H54 (cell line): ENCODE data around the gene TMEM181.

ENCODE experiments used
- DNase-seq: peaks from one replicate; pipeline ENCODE4 v3.0.0; 2011; ENCODE audit warnings: low spot score, mixed read lengths; ENCODE audit not compliant: insufficient read length
- FAIRE-seq: peaks from 3 replicates; lab custom pipeline; 2011; peaks lifted over from hg19 to GRCh38; lab: Jason Lieb, UNC
- POLR2A ChIP-seq: IDR thresholded peaks from 2 replicates; pipeline ENCODE4 v1.6.1; 2011; ENCODE audit warnings: low read depth, mild to moderate bottlenecking, low read length

The TMEM181 gene

DNA sequence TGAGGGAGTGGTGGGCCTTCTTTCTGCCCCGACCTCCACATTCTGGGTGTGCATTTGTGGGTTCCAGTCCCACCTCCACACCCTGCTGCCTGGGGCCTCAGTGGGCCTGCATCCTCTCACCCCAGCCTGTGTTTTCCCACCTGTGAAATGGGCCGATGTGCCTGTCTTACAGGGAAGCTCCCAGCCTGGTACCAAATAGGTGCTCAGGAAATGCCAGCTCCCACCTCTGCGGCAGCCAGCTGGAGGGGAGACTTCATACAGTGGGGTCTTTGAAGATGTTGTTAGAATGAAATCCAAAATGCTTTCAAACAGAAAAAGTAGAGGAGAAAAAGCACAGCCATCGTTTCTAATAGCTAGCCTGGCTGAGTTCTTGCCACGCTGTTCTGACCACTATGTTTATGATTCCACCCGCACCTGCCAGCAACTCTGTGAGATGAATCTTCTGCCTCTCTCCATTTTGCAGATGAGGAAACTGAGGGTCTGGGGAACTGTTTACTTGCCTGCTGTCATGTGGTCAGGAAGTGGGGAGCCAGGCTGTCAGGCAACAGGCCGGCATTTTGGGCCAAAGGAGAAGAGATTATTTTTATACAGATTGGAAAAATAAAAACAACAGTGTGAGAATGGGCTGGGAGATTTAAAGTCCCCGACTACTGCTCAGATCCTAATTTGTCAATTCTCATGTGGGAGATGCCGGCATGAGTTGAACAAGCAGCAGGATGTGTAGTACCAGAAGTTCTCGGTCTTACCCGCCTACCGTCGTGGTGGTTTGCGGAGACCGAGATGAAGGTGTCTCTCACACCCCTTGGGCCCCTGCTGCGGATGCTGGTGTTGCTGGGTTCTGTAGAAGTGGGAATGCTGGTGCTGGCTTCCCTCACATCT is 4.6 kb downstream of the TMEM181 start:
- DNase-seq, result no peak
- no peak for TF ChIP-seq POLR2A
- no peak for FAIRE-seq

DNA sequence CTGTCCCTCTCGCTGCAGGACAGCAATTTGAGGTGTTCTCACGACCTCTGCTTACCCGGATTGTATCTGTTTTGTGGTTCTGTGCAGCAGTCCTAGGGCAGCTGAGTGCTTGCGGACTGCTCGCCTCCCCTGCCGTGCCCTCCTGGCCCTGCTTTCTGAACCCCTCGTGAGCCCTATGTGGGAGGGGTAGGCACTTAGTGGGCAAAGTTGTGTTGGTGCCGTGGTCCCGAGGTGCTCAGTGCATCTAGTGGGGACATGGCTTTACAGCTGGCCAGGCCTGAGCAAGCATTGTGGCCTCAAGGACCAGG is 5.2 kb downstream of the TMEM181 start:
- DNase-seq, result no peak
- no peak for FAIRE-seq

GRCh38 chr6:158565482-158566040 is 5.7 kb downstream of the TMEM181 start:
- DNase-seq, result no peak
- TF ChIP-seq POLR2A, result no peak
- FAIRE-seq, result no peak

More for the DNA sequence above, 5.2 kb downstream of the TMEM181 start:
- TF ChIP-seq POLR2A, result no peak

GRCh38 chr6:158566207-158566818 is 6.4 kb downstream of the TMEM181 start:
- DNase-seq (no peak), FAIRE-seq (no peak)
- TF ChIP-seq POLR2A, result no peak

DNA sequence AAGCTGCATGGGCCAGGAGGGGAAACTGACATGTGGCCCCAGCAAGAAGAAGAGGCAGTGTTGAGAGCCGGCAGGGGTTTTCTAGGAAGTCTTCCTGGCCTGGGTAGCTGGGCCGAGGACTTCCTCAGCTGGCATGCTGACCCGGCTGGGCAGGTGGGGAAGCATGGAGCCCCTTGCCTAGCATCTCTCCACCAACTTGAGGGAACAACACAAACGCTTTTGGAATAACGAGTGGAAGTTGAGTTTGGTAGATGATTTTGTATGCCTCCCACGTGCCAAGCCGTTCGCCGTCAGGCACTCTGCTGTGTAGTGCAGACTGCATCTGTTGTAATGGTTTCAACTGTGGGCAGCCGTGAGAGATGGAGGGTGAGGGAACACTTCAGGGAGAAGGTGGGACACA is 7.3 kb downstream of the TMEM181 start:
- DNase-seq (no peak), FAIRE-seq (no peak)
- TF ChIP-seq POLR2A, result no peak

- no peak for TF ChIP-seq POLR2A
- FAIRE-seq (no peak), DNase-seq (no peak)
These were observed 8.0 kb downstream of the TMEM181 start for GRCh38 chr6:158567871-158568401.

DNA sequence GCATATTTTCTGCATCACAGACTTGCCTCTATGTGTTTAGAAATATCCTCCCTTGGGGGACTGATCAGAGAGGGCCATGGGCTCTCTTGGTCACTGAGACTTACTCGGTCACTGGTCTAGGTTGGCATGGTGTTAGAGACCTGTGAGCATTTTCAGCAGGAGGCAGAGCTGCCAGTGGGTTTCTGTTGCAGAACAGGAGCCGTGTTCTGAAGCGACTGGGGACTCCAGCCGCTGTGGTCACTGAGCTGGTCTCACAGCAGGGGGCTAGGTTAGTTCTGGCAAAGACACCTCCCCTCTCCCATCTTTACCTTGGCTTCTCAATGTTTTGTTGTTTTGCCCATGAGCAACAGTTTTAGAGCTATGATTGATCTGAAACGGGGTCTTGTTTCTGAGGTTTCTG is 8.7 kb downstream of the TMEM181 start:
- TF ChIP-seq POLR2A, result no peak
- no peak for FAIRE-seq
- DNase-seq, result no peak

- FAIRE-seq (no peak), DNase-seq (no peak)
These were observed 9.1 kb downstream of the TMEM181 start for GRCh38 chr6:158569036-158569435.

DNA sequence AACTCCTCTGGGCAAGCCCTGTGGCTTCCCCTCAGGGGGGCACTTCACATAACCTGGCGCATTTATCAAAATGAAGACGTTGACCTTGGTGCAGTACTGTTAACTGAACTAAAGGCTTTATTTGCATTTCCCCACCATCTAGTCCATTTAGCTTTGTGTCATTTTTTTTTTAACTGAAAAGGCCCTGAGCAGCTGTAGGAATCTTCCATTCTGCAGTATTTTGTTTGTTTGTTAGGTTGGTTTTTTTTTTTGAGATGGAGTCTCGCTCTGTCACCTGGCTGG is 10.7 kb downstream of the TMEM181 start:
- FAIRE-seq, result no peak
- DNase-seq, result no peak
- no peak for TF ChIP-seq POLR2A

More at GRCh38 chr6:158569036-158569435, 9.1 kb downstream of the TMEM181 start:
- TF ChIP-seq POLR2A, result no peak

DNA sequence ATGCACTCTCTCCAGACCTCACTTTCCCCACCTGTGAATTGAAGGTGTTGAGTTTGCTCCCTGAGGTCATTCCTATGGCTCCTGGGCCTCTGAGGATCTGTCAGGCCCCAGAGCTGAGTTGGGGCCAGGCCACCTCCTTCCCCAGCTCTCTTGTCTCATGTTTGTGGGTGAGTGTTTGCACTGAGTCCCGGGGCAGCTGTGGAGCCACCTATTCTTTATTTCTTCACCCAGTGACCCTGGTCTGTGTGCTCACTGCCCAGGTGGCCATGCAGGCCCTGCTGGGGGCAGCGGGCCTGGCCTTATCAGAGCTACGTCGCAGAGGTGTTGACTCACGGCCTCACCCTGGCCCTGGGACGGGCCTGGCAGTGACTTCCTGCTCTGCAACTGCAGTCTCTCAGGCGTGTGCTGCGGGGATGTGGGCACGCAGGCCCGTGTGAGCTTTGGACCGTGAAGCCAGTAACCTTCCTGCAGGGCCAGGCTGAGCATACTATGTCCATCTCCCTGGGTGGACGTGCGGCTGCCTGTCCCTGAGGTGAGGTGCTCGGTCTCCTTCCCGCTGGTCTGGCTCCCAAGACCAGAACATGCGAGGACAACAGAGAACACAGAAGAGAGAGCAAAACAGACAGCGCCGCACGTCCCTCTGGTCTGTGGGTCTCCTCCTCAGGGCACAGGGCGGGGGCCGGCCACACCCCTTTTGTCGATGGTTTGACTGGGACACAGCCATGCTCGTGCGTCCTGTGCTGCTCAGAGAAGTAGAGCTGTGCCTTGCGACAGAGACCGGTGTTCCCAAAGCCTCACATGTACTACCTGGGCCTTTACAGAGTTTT is 12.1 kb downstream of the TMEM181 start:
- FAIRE-seq (no peak), DNase-seq (no peak)
- TF ChIP-seq POLR2A, result no peak

DNA sequence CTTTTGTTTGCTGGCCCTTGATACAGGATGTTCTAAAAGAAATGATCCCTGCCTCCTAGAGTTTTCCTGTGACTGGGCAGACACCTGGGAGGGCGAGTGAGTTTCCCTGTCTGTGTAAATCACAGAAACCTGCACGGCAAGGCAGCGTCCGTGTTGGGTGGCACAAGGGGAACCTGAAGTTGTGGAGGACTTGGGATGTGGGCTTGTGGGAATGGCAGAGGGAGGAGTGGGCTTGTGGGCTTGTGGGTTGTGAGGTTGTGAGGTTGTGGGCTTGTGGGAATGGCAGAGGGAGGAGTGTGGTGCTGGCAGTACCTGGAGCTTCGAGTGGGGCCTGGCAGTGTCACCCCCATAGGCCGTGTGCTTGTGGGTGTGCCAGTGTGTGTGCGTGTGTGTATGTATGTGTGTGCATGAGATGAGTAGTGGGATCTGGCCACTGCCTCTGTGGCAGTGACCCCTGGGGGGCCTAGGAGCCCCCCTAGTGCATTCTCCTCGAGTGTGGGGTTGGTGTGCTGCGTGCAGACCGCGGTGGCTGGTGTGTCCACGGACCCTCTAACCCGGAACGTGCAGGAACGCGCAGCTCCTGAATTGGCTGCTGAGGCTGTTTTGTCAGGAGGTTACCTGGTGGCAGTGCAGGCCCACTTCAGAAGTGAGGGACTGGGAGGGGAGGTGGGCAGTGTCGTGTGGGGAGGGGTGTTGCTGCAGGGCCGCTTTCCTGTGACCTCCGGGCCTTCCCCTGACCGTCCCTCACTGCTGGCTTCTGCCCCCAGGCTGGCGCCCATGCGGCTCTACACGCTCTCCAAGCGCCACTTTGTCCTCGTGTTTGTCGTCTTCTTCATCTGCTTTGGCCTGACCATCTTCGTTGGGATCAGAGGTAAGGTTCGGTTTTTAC is 13.0 kb downstream of the TMEM181 start:
- TF ChIP-seq POLR2A, result no peak
- DNase-seq (no peak), FAIRE-seq (no peak)

GRCh38 chr6:158573542-158573931 is 13.6 kb downstream of the TMEM181 start:
- no peak for TF ChIP-seq POLR2A
- DNase-seq, result no peak
- FAIRE-seq, result no peak

- no peak for TF ChIP-seq POLR2A
- FAIRE-seq, result no peak
- no peak for DNase-seq
These were observed 14.9 kb downstream of the TMEM181 start for GRCh38 chr6:158574800-158575199.
